ENCODE measurements around the gene MAP3K20.

MAP3K20 gene

GRCh38 chr2:173214213-173214612 lies 138.6 kb downstream of the MAP3K20 start:
- H3K4me1 ChIP-seq (ENCODE audit: control insufficient read depth in 2 of 2, insufficient read depth in 2 of 2, low read length in 2 of 2): no peaks in the 10 kb centered on the region
- no peaks in the 10 kb centered on the region for H3K9me3 ChIP-seq (ENCODE audit: control insufficient read depth in 2 of 2, low read length in 2 of 2)
- no peak overlapping the region for H3K27ac ChIP-seq (ENCODE audit: low read depth in 2 of 2, low read length in 2 of 2)
- H3K9ac ChIP-seq (ENCODE audit: low read depth in 1 of 2, low read length in 2 of 2): no peak overlapping the region
- H3K27me3 ChIP-seq (ENCODE audit: control insufficient read depth in 2 of 2, insufficient read depth in 2 of 2, low read length in 2 of 2): no peaks in the 10 kb centered on the region
- H3K36me3 ChIP-seq (ENCODE audit: control insufficient read depth in 2 of 2, insufficient read depth in 2 of 2, low read length in 2 of 2): no peaks in the 10 kb centered on the region
- H3K4me3 ChIP-seq (ENCODE audit: low read length in 2 of 2): no peak overlapping the region

- no peak overlapping the region for H3K4me3 ChIP-seq (ENCODE audit: low read length in 2 of 2)
- H3K36me3 ChIP-seq (ENCODE audit: control insufficient read depth in 2 of 2, insufficient read depth in 2 of 2, low read length in 2 of 2): no peaks in the 10 kb centered on the region
- H3K27ac ChIP-seq (ENCODE audit: low read depth in 2 of 2, low read length in 2 of 2): no peak overlapping the region
- no peaks in the 10 kb centered on the region for H3K9me3 ChIP-seq (ENCODE audit: control insufficient read depth in 2 of 2, low read length in 2 of 2)
- no peaks in the 10 kb centered on the region for H3K4me1 ChIP-seq (ENCODE audit: control insufficient read depth in 2 of 2, insufficient read depth in 2 of 2, low read length in 2 of 2)
- H3K9ac ChIP-seq (ENCODE audit: low read depth in 1 of 2, low read length in 2 of 2): no peak overlapping the region
- no peaks in the 10 kb centered on the region for H3K27me3 ChIP-seq (ENCODE audit: control insufficient read depth in 2 of 2, insufficient read depth in 2 of 2, low read length in 2 of 2)
Measured at GRCh38 chr2:173215316-173215715, 139.7 kb downstream of the MAP3K20 start.

- no peaks in the 10 kb centered on the region for H3K4me1 ChIP-seq (ENCODE audit: control insufficient read depth in 2 of 2, insufficient read depth in 2 of 2, low read length in 2 of 2)
- H3K27ac ChIP-seq (ENCODE audit: low read depth in 2 of 2, low read length in 2 of 2): no peak overlapping the region
- no peak overlapping the region for H3K9ac ChIP-seq (ENCODE audit: low read depth in 1 of 2, low read length in 2 of 2)
- no peak overlapping the region for H3K4me3 ChIP-seq (ENCODE audit: low read length in 2 of 2)
- H3K27me3 ChIP-seq (ENCODE audit: control insufficient read depth in 2 of 2, insufficient read depth in 2 of 2, low read length in 2 of 2): no peaks in the 10 kb centered on the region
- H3K9me3 ChIP-seq (ENCODE audit: control insufficient read depth in 2 of 2, low read length in 2 of 2): no peaks in the 10 kb centered on the region
- H3K36me3 ChIP-seq (ENCODE audit: control insufficient read depth in 2 of 2, insufficient read depth in 2 of 2, low read length in 2 of 2): no peaks in the 10 kb centered on the region
Measured at GRCh38 chr2:173216051-173216450, 140.4 kb downstream of the MAP3K20 start.

GRCh38 chr2:173216668-173217067 lies 141.0 kb downstream of the MAP3K20 start:
- Histone ChIP-seq H3K4me3 (ENCODE audit: low read length in 2 of 2) (no peak overlapping the region), H3K27me3 (ENCODE audit: control insufficient read depth in 2 of 2, insufficient read depth in 2 of 2, low read length in 2 of 2) (no peaks in the 10 kb centered on the region), H3K9ac (ENCODE audit: low read depth in 1 of 2, low read length in 2 of 2) (no peak overlapping the region), H3K36me3 (ENCODE audit: control insufficient read depth in 2 of 2, insufficient read depth in 2 of 2, low read length in 2 of 2) (no peaks in the 10 kb centered on the region), H3K9me3 (ENCODE audit: control insufficient read depth in 2 of 2, low read length in 2 of 2) (no peaks in the 10 kb centered on the region), H3K27ac (ENCODE audit: low read depth in 2 of 2, low read length in 2 of 2) (no peak overlapping the region), H3K4me1 (ENCODE audit: control insufficient read depth in 2 of 2, insufficient read depth in 2 of 2, low read length in 2 of 2) (no peaks in the 10 kb centered on the region)

GRCh38 chr2:173217116-173217840 lies 141.6 kb downstream of the MAP3K20 start:
- H3K4me3 ChIP-seq (ENCODE audit: low read length in 2 of 2): no peak overlapping the region
- H3K27ac ChIP-seq (ENCODE audit: low read depth in 2 of 2, low read length in 2 of 2): no peak overlapping the region

GRCh38 chr2:173218326-173219056 lies 142.8 kb downstream of the MAP3K20 start:
- H3K9me3 ChIP-seq (ENCODE audit: control insufficient read depth in 2 of 2, low read length in 2 of 2): no peaks in the 10 kb centered on the region
- H3K27ac ChIP-seq (ENCODE audit: low read depth in 2 of 2, low read length in 2 of 2): no peak overlapping the region
- no peak overlapping the region for H3K4me3 ChIP-seq (ENCODE audit: low read length in 2 of 2)
- H3K27me3 ChIP-seq (ENCODE audit: control insufficient read depth in 2 of 2, insufficient read depth in 2 of 2, low read length in 2 of 2): no peaks in the 10 kb centered on the region
- no peaks in the 10 kb centered on the region for H3K4me1 ChIP-seq (ENCODE audit: control insufficient read depth in 2 of 2, insufficient read depth in 2 of 2, low read length in 2 of 2)
- H3K36me3 ChIP-seq (ENCODE audit: control insufficient read depth in 2 of 2, insufficient read depth in 2 of 2, low read length in 2 of 2): no peaks in the 10 kb centered on the region
- H3K9ac ChIP-seq (ENCODE audit: low read depth in 1 of 2, low read length in 2 of 2): no peak overlapping the region

More at GRCh38 chr2:173217116-173217840, 141.6 kb downstream of the MAP3K20 start:
- H3K9ac ChIP-seq (ENCODE audit: low read depth in 1 of 2, low read length in 2 of 2): no peak overlapping the region
- no peaks in the 10 kb centered on the region for H3K4me1 ChIP-seq (ENCODE audit: control insufficient read depth in 2 of 2, insufficient read depth in 2 of 2, low read length in 2 of 2)
- no peaks in the 10 kb centered on the region for H3K27me3 ChIP-seq (ENCODE audit: control insufficient read depth in 2 of 2, insufficient read depth in 2 of 2, low read length in 2 of 2)
- no peaks in the 10 kb centered on the region for H3K9me3 ChIP-seq (ENCODE audit: control insufficient read depth in 2 of 2, low read length in 2 of 2)
- no peaks in the 10 kb centered on the region for H3K36me3 ChIP-seq (ENCODE audit: control insufficient read depth in 2 of 2, insufficient read depth in 2 of 2, low read length in 2 of 2)

- no peaks in the 10 kb centered on the region for H3K27me3 ChIP-seq (ENCODE audit: control insufficient read depth in 2 of 2, insufficient read depth in 2 of 2, low read length in 2 of 2)
- H3K27ac ChIP-seq (ENCODE audit: low read depth in 2 of 2, low read length in 2 of 2): no peak overlapping the region
- H3K4me3 ChIP-seq (ENCODE audit: low read length in 2 of 2): no peak overlapping the region
- no peak overlapping the region for H3K9ac ChIP-seq (ENCODE audit: low read depth in 1 of 2, low read length in 2 of 2)
- no peaks in the 10 kb centered on the region for H3K4me1 ChIP-seq (ENCODE audit: control insufficient read depth in 2 of 2, insufficient read depth in 2 of 2, low read length in 2 of 2)
- H3K36me3 ChIP-seq (ENCODE audit: control insufficient read depth in 2 of 2, insufficient read depth in 2 of 2, low read length in 2 of 2): no peaks in the 10 kb centered on the region
- no peaks in the 10 kb centered on the region for H3K9me3 ChIP-seq (ENCODE audit: control insufficient read depth in 2 of 2, low read length in 2 of 2)
Measured at GRCh38 chr2:173221132-173221695, 145.6 kb downstream of the MAP3K20 start.

- Histone ChIP-seq H3K9ac (ENCODE audit: low read depth in 1 of 2, low read length in 2 of 2) (no peak overlapping the region), H3K36me3 (ENCODE audit: control insufficient read depth in 2 of 2, insufficient read depth in 2 of 2, low read length in 2 of 2) (no peaks in the 10 kb centered on the region), H3K27me3 (ENCODE audit: control insufficient read depth in 2 of 2, insufficient read depth in 2 of 2, low read length in 2 of 2) (no peaks in the 10 kb centered on the region), H3K4me3 (ENCODE audit: low read length in 2 of 2) (no peak overlapping the region), H3K4me1 (ENCODE audit: control insufficient read depth in 2 of 2, insufficient read depth in 2 of 2, low read length in 2 of 2) (no peaks in the 10 kb centered on the region), H3K9me3 (ENCODE audit: control insufficient read depth in 2 of 2, low read length in 2 of 2) (no peaks in the 10 kb centered on the region), H3K27ac (ENCODE audit: low read depth in 2 of 2, low read length in 2 of 2) (no peak overlapping the region)
Measured at GRCh38 chr2:173221937-173222594, 146.4 kb downstream of the MAP3K20 start.

GRCh38 chr2:173223871-173224270 lies 148.2 kb downstream of the MAP3K20 start:
- H3K27ac ChIP-seq (ENCODE audit: low read depth in 2 of 2, low read length in 2 of 2): no peak overlapping the region
- H3K9me3 ChIP-seq (ENCODE audit: control insufficient read depth in 2 of 2, low read length in 2 of 2): no peaks in the 10 kb centered on the region
- peaks cover 0 to 3% of the 10 kb centered on the region in 2 donors for H3K4me1 ChIP-seq (ENCODE audit: control insufficient read depth in 2 of 2, insufficient read depth in 2 of 2, low read length in 2 of 2)
- H3K4me3 ChIP-seq (ENCODE audit: low read length in 2 of 2): no peak overlapping the region
- H3K9ac ChIP-seq (ENCODE audit: low read depth in 1 of 2, low read length in 2 of 2): no peak overlapping the region
- no peaks in the 10 kb centered on the region for H3K36me3 ChIP-seq (ENCODE audit: control insufficient read depth in 2 of 2, insufficient read depth in 2 of 2, low read length in 2 of 2)
- H3K27me3 ChIP-seq (ENCODE audit: control insufficient read depth in 2 of 2, insufficient read depth in 2 of 2, low read length in 2 of 2): no peaks in the 10 kb centered on the region
